ENCODE data around the gene CACNG4.

DNA sequence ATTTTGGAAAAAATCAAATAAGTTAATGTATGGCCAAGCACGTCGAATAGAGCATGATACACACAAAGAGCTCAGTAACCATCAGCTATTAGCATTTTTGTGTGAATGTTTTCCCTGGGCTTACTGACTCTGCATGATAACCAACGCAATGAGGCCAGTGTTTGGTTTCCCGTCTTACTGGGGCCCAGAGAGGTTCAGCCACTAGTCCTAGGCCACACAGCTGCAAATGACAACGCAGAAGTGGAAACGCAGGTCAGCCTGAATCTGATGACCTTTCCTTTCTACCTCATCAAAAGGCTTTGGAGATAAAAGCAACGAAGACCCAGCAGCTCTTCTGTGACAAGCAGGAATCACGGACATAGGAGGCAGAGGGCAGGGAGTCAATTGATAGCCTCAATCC is 7.2 kb upstream of the CACNG4 start:
- TF ChIP-seq EZH2 (IDR thresholded peaks at IDR 0.05; ENCODE audit: low read depth, unreplicated experiment) (no peak), POLR2AphosphoS5 (IDR thresholded peaks at IDR 0.05; ENCODE audit: low read depth) (no peak), CTCF (conservative IDR thresholded peaks at IDR 0.05; ENCODE audit: low read depth in 2 of 2) (no peak), EZH2phosphoT487 (IDR thresholded peaks at IDR 0.05; ENCODE audit: unreplicated experiment) (no peak), JUNB (IDR thresholded peaks at IDR 0.05; ENCODE audit: unreplicated experiment) (no peak), CREB1 (CRISPR knock-in tag; IDR thresholded peaks at IDR 0.05; ENCODE audit: low read depth) (no peak), ZNF114 (CRISPR knock-in tag; IDR thresholded peaks at IDR 0.05) (no peak), STAT1 (IDR thresholded peaks at IDR 0.05; ENCODE audit: unreplicated experiment) (no peak)
- TF ChIP-seq, protein P1, sequence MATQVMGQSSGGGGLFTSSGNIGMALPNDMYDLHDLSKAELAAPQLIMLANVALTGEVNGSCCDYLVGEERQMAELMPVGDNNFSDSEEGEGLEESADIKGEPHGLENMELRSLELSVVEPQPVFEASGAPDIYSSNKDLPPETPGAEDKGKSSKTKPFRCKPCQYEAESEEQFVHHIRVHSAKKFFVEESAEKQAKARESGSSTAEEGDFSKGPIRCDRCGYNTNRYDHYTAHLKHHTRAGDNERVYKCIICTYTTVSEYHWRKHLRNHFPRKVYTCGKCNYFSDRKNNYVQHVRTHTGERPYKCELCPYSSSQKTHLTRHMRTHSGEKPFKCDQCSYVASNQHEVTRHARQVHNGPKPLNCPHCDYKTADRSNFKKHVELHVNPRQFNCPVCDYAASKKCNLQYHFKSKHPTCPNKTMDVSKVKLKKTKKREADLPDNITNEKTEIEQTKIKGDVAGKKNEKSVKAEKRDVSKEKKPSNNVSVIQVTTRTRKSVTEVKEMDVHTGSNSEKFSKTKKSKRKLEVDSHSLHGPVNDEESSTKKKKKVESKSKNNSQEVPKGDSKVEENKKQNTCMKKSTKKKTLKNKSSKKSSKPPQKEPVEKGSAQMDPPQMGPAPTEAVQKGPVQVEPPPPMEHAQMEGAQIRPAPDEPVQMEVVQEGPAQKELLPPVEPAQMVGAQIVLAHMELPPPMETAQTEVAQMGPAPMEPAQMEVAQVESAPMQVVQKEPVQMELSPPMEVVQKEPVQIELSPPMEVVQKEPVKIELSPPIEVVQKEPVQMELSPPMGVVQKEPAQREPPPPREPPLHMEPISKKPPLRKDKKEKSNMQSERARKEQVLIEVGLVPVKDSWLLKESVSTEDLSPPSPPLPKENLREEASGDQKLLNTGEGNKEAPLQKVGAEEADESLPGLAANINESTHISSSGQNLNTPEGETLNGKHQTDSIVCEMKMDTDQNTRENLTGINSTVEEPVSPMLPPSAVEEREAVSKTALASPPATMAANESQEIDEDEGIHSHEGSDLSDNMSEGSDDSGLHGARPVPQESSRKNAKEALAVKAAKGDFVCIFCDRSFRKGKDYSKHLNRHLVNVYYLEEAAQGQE (IDR thresholded peaks at IDR 0.05; ENCODE audit: unreplicated experiment) = no peak

All from GM23338 (cell line).